HepG2 (cell line): ENCODE data around the gene LECT2. TPM values are rescaled to one million over a fixed set of nuclear protein-coding genes. Genes with fewer than 3 reads are reported as not detected.

Experiments used
- ATAC-seq: fragments of 200-7000 bp; cut with Tn5 transposase; 3 replicates; pipeline ENCODE4 v1.9.1; 2020; ENCODE audit warnings: mild to moderate bottlenecking, moderate library complexity
- BruUV-seq: library from RNA; stranded (reverse); fragments of 400-500 nt; replicated peaks from 2 replicates; lab custom pipeline; 2021; lab: Mats Ljungman, UMichigan
- CTCF ChIA-PET: fragments of 300-600 bp; formaldehyde crosslinking; extraction: SDS; loops from one replicate; lab custom pipeline; 2021; ENCODE audit warnings: low total read pairs, inconsistent platforms, low intra/inter-chr PET ratio; lab: Yijun Ruan, JAX
- POLR2A ChIA-PET: fragments of 350-600 bp; sonication (Branson Sonifier 250); formaldehyde crosslinking; loops from one replicate; lab custom pipeline; 2020; ENCODE audit warnings: antibody characterized with exemption, inconsistent platforms; lab: Yijun Ruan, JAX
- DNase-seq: peaks from one replicate; pipeline ENCODE4 v3.0.0-alpha.2; 2015; ENCODE audit warnings: low spot score
- FAIRE-seq: peaks from 3 replicates; lab custom pipeline; 2011; peaks lifted over from hg19 to GRCh38; lab: Jason Lieb, UNC
- H2AFZ ChIP-seq: one replicate; pipeline ENCODE4 v1.6.1; 2011; ENCODE audit warnings: low read length, inconsistent platforms
- H3K27ac ChIP-seq: fragments of 300-600 bp; 3 replicates; pipeline ENCODE4 v1.8.0; 2011; ENCODE audit warnings: mixed run types, mild to moderate bottlenecking, mixed read lengths, low read length, inconsistent platforms; ENCODE audit not compliant: insufficient read depth; ENCODE audit errors: extremely low read length
- H3K27me3 ChIP-seq, 2 experiments: fragments of 200-600 bp in 1 of 2; 2 replicates in 1 of 2; 3 replicates in 1 of 2; pipeline versions ENCODE4 v1.6.0 to v1.8.0; 2011; ENCODE audit warnings: low read length in 2 of 2, mild to moderate bottlenecking in 2 of 2, moderate library complexity in 2 of 2, inconsistent platforms in 1 of 2; ENCODE audit not compliant: insufficient read depth in 2 of 2, control insufficient read depth in 1 of 2
- H3K36me3 ChIP-seq, 2 experiments: fragments of 200-600 bp in 1 of 2; replicated peaks in 1 of 2; 2 replicates in 1 of 2; 3 replicates in 1 of 2; pipeline versions ENCODE4 v1.5.1 to v1.8.0; 2011; ENCODE audit warnings: low read length in 2 of 2, inconsistent platforms in 1 of 2; ENCODE audit not compliant: insufficient read depth in 2 of 2, control insufficient read depth in 1 of 2
- H3K4me1 ChIP-seq: 2 replicates; pipeline ENCODE4 v1.5.1; 2012; ENCODE audit warnings: low read length, inconsistent platforms; ENCODE audit not compliant: insufficient read depth
- H3K4me2 ChIP-seq: 2 replicates; pipeline ENCODE4 v1.6.0; 2011; ENCODE audit warnings: low read depth, low read length, inconsistent platforms
- H3K4me3 ChIP-seq, 3 experiments: fragments of 200-600 bp in 1 of 3; sonication (generic), shearing (Covaris generic) in 1 of 3; replicated peaks in 1 of 3; 2 replicates each; pipeline ENCODE4 v1.5.1; 2011 to 2016; ENCODE audit warnings: low read length in 3 of 3, inconsistent platforms in 2 of 3, low read depth in 2 of 3, mild to moderate bottlenecking in 2 of 3, control low read depth in 1 of 3, mixed read lengths in 1 of 3; ENCODE audit not compliant: insufficient read depth in 1 of 3
- H3K79me2 ChIP-seq: one replicate; pipeline ENCODE4 v1.6.1; 2011; ENCODE audit warnings: low read length, inconsistent platforms; ENCODE audit not compliant: insufficient read depth
- H3K9ac ChIP-seq: 2 replicates; pipeline ENCODE4 v1.6.0; 2011; ENCODE audit warnings: mild to moderate bottlenecking, low read depth, low read length, inconsistent platforms; ENCODE audit not compliant: insufficient read depth
- H3K9me3 ChIP-seq: 2 replicates; pipeline ENCODE4 v1.5.1; 2012; ENCODE audit warnings: mild to moderate bottlenecking, low read length
- H4K20me1 ChIP-seq: 2 replicates; pipeline ENCODE4 v1.6.0; 2011; ENCODE audit warnings: inconsistent platforms, mild to moderate bottlenecking, low read length, moderate library complexity; ENCODE audit not compliant: insufficient read depth
- ASH2L ChIP-seq: fragments of 300-600, 200-600 bp; sonication (generic); IDR thresholded peaks from 2 replicates; pipeline ENCODE4 v1.7.0; 2017; ENCODE audit warnings: low read depth, mild to moderate bottlenecking, moderate library complexity, mixed read lengths, low read length; ENCODE audit not compliant: insufficient read length
- CAMTA2 ChIP-seq: sonication (generic); formaldehyde crosslinking; IDR thresholded peaks from 2 replicates; pipeline ENCODE4 v1.4.0; 2020; ENCODE audit warnings: mild to moderate bottlenecking, missing genetic modification reagents, borderline replicate concordance
- CEBPB ChIP-seq: IDR thresholded peaks from 2 replicates; pipeline ENCODE4 v1.6.1; 2011; ENCODE audit warnings: low read depth, low read length, improper control_type of control experiment, borderline replicate concordance
- CHCHD3 ChIP-seq: sonication (generic); formaldehyde crosslinking; IDR thresholded peaks from 2 replicates; pipeline ENCODE4 v1.8.0; 2022; ENCODE audit warnings: mild to moderate bottlenecking, missing genetic modification reagents, moderate library complexity
- FOXK1 ChIP-seq: sonication (generic); formaldehyde crosslinking; IDR thresholded peaks from 2 replicates; pipeline ENCODE4 v1.4.0; 2020; ENCODE audit warnings: low read depth, missing genetic modification reagents, borderline replicate concordance
- MNT ChIP-seq: fragments of 450-650 bp; IDR thresholded peaks from 2 replicates; pipeline ENCODE4 v1.6.1; 2016
- MYPOP ChIP-seq: sonication (generic); formaldehyde crosslinking; IDR thresholded peaks from 2 replicates; pipeline ENCODE4 v1.8.1; 2023; ENCODE audit warnings: mild to moderate bottlenecking, moderate library complexity, missing genetic modification reagents
- POLR2AphosphoS2 ChIP-seq: IDR thresholded peaks from 2 replicates; pipeline ENCODE4 v1.6.1; 2011; ENCODE audit warnings: low read depth, low read length, improper control_type of control experiment
- SYNCRIP ChIP-seq: fragments of 200-400 bp; formaldehyde crosslinking; IDR thresholded peaks from 2 replicates; pipeline ENCODE4 v1.6.1; 2018; ENCODE audit warnings: mild to moderate bottlenecking, low read depth, low read length; ENCODE audit not compliant: insufficient read depth
- TFAP4 ChIP-seq: sonication (generic); IDR thresholded peaks from 2 replicates; pipeline ENCODE4 v1.6.1; 2016; ENCODE audit warnings: low read depth, borderline replicate concordance
- ZNF597 ChIP-seq: sonication (generic); formaldehyde crosslinking; IDR thresholded peaks from 2 replicates; pipeline ENCODE4 v1.5.0; 2020; ENCODE audit warnings: missing genetic modification reagents
- ZNF609 ChIP-seq: sonication (generic); formaldehyde crosslinking; IDR thresholded peaks from 2 replicates; pipeline ENCODE4 v1.4.0; 2020; ENCODE audit warnings: mild to moderate bottlenecking, missing genetic modification reagents, borderline replicate concordance
- WGBS: methylation state at CpG from one replicate; pipeline ENCODE4 v1.1.6; 2017; ENCODE audit warnings: low lambda C conversion rate; 5-methylcytosine and 5-hydroxymethylcytosine counted together
- in situ Hi-C: cut with HindIII; loops from 2 replicates; pipeline ENCODE4 v1.10.0; 2017; ENCODE audit warnings: low pct_unique_long_range_greater_than_20kb; ENCODE audit not compliant: extremely low pct_ligation_motif_present
- intact Hi-C: fragments of 100-400 bp; cut with micrococcal nuclease; formaldehyde crosslinking; loops from one replicate; pipeline ENCODE4 v1.10.0; 2022; ENCODE audit not compliant: unreplicated experiment
- polyA plus RNA-seq, 8 experiments: library from polyadenylated mRNA; depleted of rRNA in 3 of 8; stranded (reverse) in 7 of 8; unstranded in 1 of 8; fragments of >200 nt; fragmentation: Illumina TruSeq in 4 of 8; extraction: Trizol in 4 of 8; gene quantifications; 2 replicates each; pipeline versions ENCODE4 v1.2.1 to v1.2.3, GENCODE V29; 2011 to 2016; ENCODE audit warnings: low read depth in 4 of 8, missing spikeins in 1 of 8, mixed read lengths in 1 of 8; ENCODE audit not compliant: insufficient read depth in 1 of 8
- total RNA-seq, 5 experiments: library from RNA; depleted of rRNA; stranded (reverse); fragments of >200 nt; fragmentation: Illumina TruSeq; extraction: Trizol; gene quantifications; 2 replicates each; pipeline ENCODE4 v1.2.3, GENCODE V29; 2016; ENCODE audit warnings: low read depth in 1 of 5

LECT2 gene
- total and polyA plus RNA-seq, 2 of the 13 experiments (the other 11 are each of a cell fraction or from before 2014, with no cell fraction given): not detected

- H3K9ac ChIP-seq: no peak overlapping the region
- 93% methylated on average over 2 of the region's 2 CpGs for WGBS
- DNase-seq (no peak), ATAC-seq (no peak), FAIRE-seq (no peak)
- no peak overlapping the region for H3K4me2 ChIP-seq
- H3K79me2 ChIP-seq: no peaks in the 10 kb centered on the region
- intact Hi-C loops (no loop called here), in situ Hi-C loops (loop anchor here (5.0 kb wide), 1 partner anchor 121 kb away; no protein-coding TSS in a partner anchor)
- POLR2A ChIA-PET: no interaction called here
- no peak overlapping the region for H3K4me3 ChIP-seq
- H2AFZ ChIP-seq: no peak overlapping the region
- no peaks in the 10 kb centered on the region for H3K9me3 ChIP-seq
- peaks cover 5 to 26% of the 10 kb centered on the region in 2 experiments; a peak in 3 of 5 replicates for H3K36me3 ChIP-seq
- no peak overlapping the region for H3K27ac ChIP-seq
- no peaks in the 10 kb centered on the region for H3K27me3 ChIP-seq
- CTCF ChIA-PET: no interaction called here
- peaks cover 13% of the 10 kb centered on the region for H3K4me1 ChIP-seq
- H4K20me1 ChIP-seq: no peaks in the 10 kb centered on the region
- BruUV-seq: no TSS peak
- TF ChIP-seq ZNF609 (CRISPR knock-in tag) (no peak), CAMTA2 (CRISPR knock-in tag) (no peak), MYPOP (CRISPR knock-in tag) (no peak), CHCHD3 (CRISPR knock-in tag) (no peak), MNT (no peak), POLR2AphosphoS2 (no peak), FOXK1 (CRISPR knock-in tag) (no peak), SYNCRIP (no peak), TFAP4 (no peak), CEBPB (no peak), ASH2L (no peak), ZNF597 (no peak)
These were observed 13.1 kb downstream of the LECT2 start for GRCh38 chr5:135941711-135942110.
